HG02759 (cell line): Measurements from ENCODE around the gene AMPD2.
"Not testable (repeated sequence)": the region's sequence is repeated elsewhere in the genome, so short reads cannot be mapped to it uniquely, and the experiment has no call there.

Experiments
- ATAC-seq: cut with Tn5 transposase; IDR thresholded peaks from one replicate; pipeline ENCODE4 v1.9.1; 2021; ENCODE audit warnings: mild to moderate bottlenecking, moderate library complexity; ENCODE audit not compliant: unreplicated experiment

The AMPD2 gene

GRCh38 chr1:109676683-109677381 is 57.2 kb downstream of the AMPD2 start:
- not testable (repeated sequence) for ATAC-seq

- ATAC-seq = no peak
Observed at GRCh38 chr1:109677459-109677858, 57.8 kb downstream of the AMPD2 start.

- ATAC-seq = not testable (repeated sequence)
Observed at GRCh38 chr1:109678637-109679036, 59.0 kb downstream of the AMPD2 start.
